ENCODE results near the gene TFDP2.

Gene TFDP2

GRCh38 chr3:141992512-141992911, 156.8 kb downstream of the TFDP2 start:
- Histone ChIP-seq H2BK5ac (ENCODE audit: low read length) (no peak overlapping the region), H3K23ac (ENCODE audit: low read depth, low read length, poor library complexity) (no peak overlapping the region), H2BK12ac (ENCODE audit: low read length) (no peak overlapping the region), H3K4ac (ENCODE audit: low read length) (no peak overlapping the region), H3K18ac (ENCODE audit: low read length) (no peak overlapping the region), H3K9ac (ENCODE audit: low read depth, low read length, poor library complexity) (no peak overlapping the region), H3K9me3 (replicated peaks in 1 of 2; ENCODE audit: control insufficient read depth in 2 of 2, insufficient read depth in 1 of 2, low read depth in 1 of 2, low read length in 2 of 2) (no peaks in the 10 kb centered on the region), H3K4me3 (ENCODE audit: low read length in 2 of 2) (no peak overlapping the region), H3K27ac (replicated peaks; ENCODE audit: low read length) (no peak overlapping the region), H2AK5ac (ENCODE audit: low read depth, low read length) (no peak overlapping the region), H2BK120ac (ENCODE audit: low read depth, low read length) (no peak overlapping the region), H3K36me3 (replicated peaks in 1 of 2; ENCODE audit: control insufficient read depth in 2 of 2, insufficient read depth in 2 of 2, low read length in 2 of 2) (peaks cover 3 to 74% of the 10 kb centered on the region in 2 donors), H2AFZ (ENCODE audit: low read length) (no peak overlapping the region), H3K14ac (ENCODE audit: low read length) (no peak overlapping the region), H4K91ac (ENCODE audit: low read depth, low read length, poor library complexity) (no peak overlapping the region), H3K4me1 (ENCODE audit: control insufficient read depth in 2 of 2, insufficient read depth in 1 of 2, low read depth in 1 of 2, low read length in 2 of 2) (no peaks in the 10 kb centered on the region), H3K4me2 (ENCODE audit: insufficient read depth, low read length, poor library complexity, severe bottlenecking) (no peak overlapping the region), H3K27me3 (ENCODE audit: control insufficient read depth in 3 of 3, insufficient read depth in 3 of 3, low read depth in 1 of 3, low read length in 3 of 3) (no peaks in the 10 kb centered on the region), H4K8ac (ENCODE audit: low read depth, low read length) (no peak overlapping the region), H2BK15ac (ENCODE audit: low read length) (no peak overlapping the region), H3K79me1 (ENCODE audit: low read depth, low read length) (no peaks in the 10 kb centered on the region)
- DNase-seq (ENCODE audit: low spot score) = no peak
- no CpG with 5 or more reads among the region's 2 CpGs for WGBS, 2 donors (ENCODE audit: extremely low coverage in 2 of 2, insufficient read length in 2 of 2, insufficient replicate concordance in 1 of 2)

DNA sequence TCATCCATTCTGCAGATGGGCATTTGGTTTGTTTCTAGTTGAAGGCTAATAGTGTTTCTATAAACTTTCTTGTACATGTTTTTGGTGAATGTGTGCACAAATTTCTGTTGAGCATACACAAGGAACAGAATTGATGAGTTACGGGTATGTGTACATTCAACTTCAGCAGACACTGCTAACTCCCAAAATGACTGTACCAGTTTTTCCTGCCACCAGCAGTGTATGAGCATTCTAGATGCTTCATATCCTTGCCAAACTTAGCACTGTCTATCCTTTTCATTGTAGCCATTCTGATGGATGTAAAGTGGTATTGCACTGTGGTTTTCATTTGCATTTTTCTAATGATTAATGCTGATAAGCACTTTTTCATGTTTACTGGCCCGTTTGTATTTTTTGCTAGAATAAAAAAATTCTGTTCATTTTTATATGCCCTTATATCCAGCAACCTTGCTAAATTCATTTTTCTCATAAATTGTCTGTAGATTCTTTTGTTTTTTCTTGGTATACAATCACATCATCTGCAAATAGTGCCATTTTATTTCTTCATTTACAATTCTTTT, 162.7 kb downstream of the TFDP2 start:
- Histone ChIP-seq H2AFZ (ENCODE audit: low read length) (no peak overlapping the region), H4K91ac (ENCODE audit: low read depth, low read length, poor library complexity) (no peak overlapping the region), H3K9ac (ENCODE audit: low read depth, low read length, poor library complexity) (no peak overlapping the region), H3K4me3 (ENCODE audit: low read length in 2 of 2) (no peak overlapping the region), H4K8ac (ENCODE audit: low read depth, low read length) (no peak overlapping the region), H3K27ac (replicated peaks; ENCODE audit: low read length) (no peak overlapping the region), H3K4me1 (ENCODE audit: control insufficient read depth in 2 of 2, insufficient read depth in 1 of 2, low read depth in 1 of 2, low read length in 2 of 2) (no peaks in the 10 kb centered on the region), H3K79me1 (ENCODE audit: low read depth, low read length) (peaks cover 2% of the 10 kb centered on the region), H3K4me2 (ENCODE audit: insufficient read depth, low read length, poor library complexity, severe bottlenecking) (no peak overlapping the region), H3K9me3 (replicated peaks in 1 of 2; ENCODE audit: control insufficient read depth in 2 of 2, insufficient read depth in 1 of 2, low read depth in 1 of 2, low read length in 2 of 2) (no peaks in the 10 kb centered on the region), H2BK5ac (ENCODE audit: low read length) (no peak overlapping the region), H3K23ac (ENCODE audit: low read depth, low read length, poor library complexity) (no peak overlapping the region), H3K18ac (ENCODE audit: low read length) (no peak overlapping the region), H3K4ac (ENCODE audit: low read length) (no peak overlapping the region), H2AK5ac (ENCODE audit: low read depth, low read length) (no peak overlapping the region), H3K36me3 (replicated peaks in 1 of 2; ENCODE audit: control insufficient read depth in 2 of 2, insufficient read depth in 2 of 2, low read length in 2 of 2) (peaks cover 1 to 84% of the 10 kb centered on the region in 2 donors), H2BK120ac (ENCODE audit: low read depth, low read length) (no peak overlapping the region), H3K27me3 (ENCODE audit: control insufficient read depth in 3 of 3, insufficient read depth in 3 of 3, low read depth in 1 of 3, low read length in 3 of 3) (no peaks in the 10 kb centered on the region), H3K14ac (ENCODE audit: low read length) (no peak overlapping the region), H2BK12ac (ENCODE audit: low read length) (no peak overlapping the region), H2BK15ac (ENCODE audit: low read length) (no peak overlapping the region)
- DNase-seq (ENCODE audit: low spot score) = no peak
- WGBS, 2 donors (ENCODE audit: extremely low coverage in 2 of 2, insufficient read length in 2 of 2, insufficient replicate concordance in 1 of 2) = no CpG with 5 or more reads among the region's 2 CpGs

- no peak for DNase-seq (ENCODE audit: low spot score)
- no peaks in the 10 kb centered on the region for H3K27me3 ChIP-seq (ENCODE audit: control insufficient read depth in 3 of 3, insufficient read depth in 3 of 3, low read depth in 1 of 3, low read length in 3 of 3)
These were observed 168.3 kb downstream of the TFDP2 start for GRCh38 chr3:141981084-141981483.

DNA sequence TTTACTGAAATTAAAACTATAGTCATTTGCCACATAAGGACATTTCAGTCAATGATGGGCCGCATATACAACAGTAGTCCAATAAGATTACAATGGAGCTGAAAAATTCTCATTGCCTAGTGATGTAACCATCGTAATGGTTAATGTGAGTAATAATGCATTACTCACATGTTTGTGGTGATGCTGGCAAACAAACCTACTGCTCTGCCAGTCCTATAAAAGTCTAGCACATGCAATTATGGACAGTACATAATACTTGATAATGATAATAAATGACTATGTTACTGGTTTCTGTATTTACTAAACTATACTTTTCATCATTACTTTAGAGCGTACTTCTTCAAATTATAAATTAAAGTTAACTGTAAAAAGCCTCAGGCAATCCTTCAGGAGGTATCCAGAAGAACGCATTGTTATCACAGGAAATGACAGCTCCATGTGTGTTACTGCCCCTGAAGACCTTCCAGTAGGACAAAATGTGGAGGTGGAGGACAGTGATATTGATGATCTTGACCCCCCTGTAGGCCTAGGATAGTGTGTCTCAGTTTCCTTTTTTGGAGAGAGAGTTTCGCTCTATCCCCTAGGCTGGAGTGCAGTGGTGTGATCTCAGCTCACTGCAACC, 170.2 kb downstream of the TFDP2 start:
- Histone ChIP-seq H3K27me3 (ENCODE audit: control insufficient read depth in 3 of 3, insufficient read depth in 3 of 3, low read depth in 1 of 3, low read length in 3 of 3) (no peaks in the 10 kb centered on the region), H4K91ac (ENCODE audit: low read depth, low read length, poor library complexity) (no peak overlapping the region), H4K8ac (ENCODE audit: low read depth, low read length) (no peak overlapping the region), H3K4me3 (ENCODE audit: low read length in 2 of 2) (no peak overlapping the region), H2BK5ac (ENCODE audit: low read length) (no peak overlapping the region), H3K9me3 (replicated peaks in 1 of 2; ENCODE audit: control insufficient read depth in 2 of 2, insufficient read depth in 1 of 2, low read depth in 1 of 2, low read length in 2 of 2) (no peaks in the 10 kb centered on the region), H3K36me3 (replicated peaks in 1 of 2; ENCODE audit: control insufficient read depth in 2 of 2, insufficient read depth in 2 of 2, low read length in 2 of 2) (peaks cover 2 to 90% of the 10 kb centered on the region in 2 donors), H2BK12ac (ENCODE audit: low read length) (no peak overlapping the region), H2AFZ (ENCODE audit: low read length) (no peak overlapping the region), H3K4ac (ENCODE audit: low read length) (no peak overlapping the region), H3K79me1 (ENCODE audit: low read depth, low read length) (peaks cover 2% of the 10 kb centered on the region), H2AK5ac (ENCODE audit: low read depth, low read length) (no peak overlapping the region), H3K14ac (ENCODE audit: low read length) (no peak overlapping the region), H2BK120ac (ENCODE audit: low read depth, low read length) (no peak overlapping the region), H3K4me2 (ENCODE audit: insufficient read depth, low read length, poor library complexity, severe bottlenecking) (no peak overlapping the region), H3K18ac (ENCODE audit: low read length) (no peak overlapping the region), H3K27ac (replicated peaks; ENCODE audit: low read length) (no peak overlapping the region), H3K9ac (ENCODE audit: low read depth, low read length, poor library complexity) (no peak overlapping the region), H3K4me1 (ENCODE audit: control insufficient read depth in 2 of 2, insufficient read depth in 1 of 2, low read depth in 1 of 2, low read length in 2 of 2) (no peaks in the 10 kb centered on the region), H2BK15ac (ENCODE audit: low read length) (no peak overlapping the region), H3K23ac (ENCODE audit: low read depth, low read length, poor library complexity) (no peak overlapping the region)
- DNase-seq (ENCODE audit: low spot score) = no peak
- no CpG with 5 or more reads among the region's 5 CpGs for WGBS, 2 donors (ENCODE audit: extremely low coverage in 2 of 2, insufficient read length in 2 of 2, insufficient replicate concordance in 1 of 2)

More at GRCh38 chr3:141981084-141981483, 168.3 kb downstream of the TFDP2 start:
- WGBS, 2 donors (ENCODE audit: extremely low coverage in 2 of 2, insufficient read length in 2 of 2, insufficient replicate concordance in 1 of 2) = no CpG with 5 or more reads among the region's 3 CpGs
- Histone ChIP-seq H3K14ac (ENCODE audit: low read length) (no peak overlapping the region), H4K8ac (ENCODE audit: low read depth, low read length) (no peak overlapping the region), H3K4me3 (ENCODE audit: low read length in 2 of 2) (no peak overlapping the region), H3K4ac (ENCODE audit: low read length) (no peak overlapping the region), H2BK5ac (ENCODE audit: low read length) (no peak overlapping the region), H3K9me3 (replicated peaks in 1 of 2; ENCODE audit: control insufficient read depth in 2 of 2, insufficient read depth in 1 of 2, low read depth in 1 of 2, low read length in 2 of 2) (no peaks in the 10 kb centered on the region), H3K4me1 (ENCODE audit: control insufficient read depth in 2 of 2, insufficient read depth in 1 of 2, low read depth in 1 of 2, low read length in 2 of 2) (no peaks in the 10 kb centered on the region), H3K79me1 (ENCODE audit: low read depth, low read length) (peaks cover 2% of the 10 kb centered on the region), H4K91ac (ENCODE audit: low read depth, low read length, poor library complexity) (no peak overlapping the region), H2BK15ac (ENCODE audit: low read length) (no peak overlapping the region), H2AFZ (ENCODE audit: low read length) (no peak overlapping the region), H3K27ac (replicated peaks; ENCODE audit: low read length) (no peak overlapping the region), H2AK5ac (ENCODE audit: low read depth, low read length) (no peak overlapping the region), H3K23ac (ENCODE audit: low read depth, low read length, poor library complexity) (no peak overlapping the region), H3K9ac (ENCODE audit: low read depth, low read length, poor library complexity) (no peak overlapping the region), H3K36me3 (replicated peaks in 1 of 2; ENCODE audit: control insufficient read depth in 2 of 2, insufficient read depth in 2 of 2, low read length in 2 of 2) (peaks cover 2 to 85% of the 10 kb centered on the region in 2 donors), H2BK12ac (ENCODE audit: low read length) (no peak overlapping the region), H3K18ac (ENCODE audit: low read length) (no peak overlapping the region), H2BK120ac (ENCODE audit: low read depth, low read length) (no peak overlapping the region), H3K4me2 (ENCODE audit: insufficient read depth, low read length, poor library complexity, severe bottlenecking) (no peak overlapping the region)
